NCI-H1436 (cell line): ENCODE measurements around the gene GSTM5.
"Not testable (repeated sequence)": the region's sequence is repeated elsewhere in the genome, so short reads cannot be mapped to it uniquely, and the experiment has no call there.

Experiments used
- DNase-seq: peaks from one replicate; lab custom pipeline; 2025; lab: John Stamatoyannopoulos, UW

Gene GSTM5

DNA sequence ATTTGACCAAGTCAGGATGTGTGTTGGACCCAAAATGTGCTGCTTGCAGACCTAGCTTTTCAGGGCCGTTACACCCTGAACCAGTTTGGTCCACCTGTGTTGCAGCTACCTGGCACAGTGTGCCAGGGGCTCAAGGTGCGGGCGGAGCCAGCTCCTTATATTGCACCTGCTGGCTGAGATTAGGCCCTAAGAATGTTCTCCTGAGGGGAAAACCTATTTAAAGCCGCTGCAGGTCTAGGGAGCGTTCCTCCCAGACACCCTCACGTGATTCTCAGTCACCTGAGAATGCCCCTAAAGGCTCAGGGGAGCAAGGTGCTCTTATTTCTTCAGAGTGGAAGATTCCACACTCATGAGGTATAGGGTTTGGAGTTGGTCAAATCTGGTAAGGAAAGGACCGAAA, 16.8 kb downstream of the GSTM5 start:
- DNase-seq, result no peak

DNA sequence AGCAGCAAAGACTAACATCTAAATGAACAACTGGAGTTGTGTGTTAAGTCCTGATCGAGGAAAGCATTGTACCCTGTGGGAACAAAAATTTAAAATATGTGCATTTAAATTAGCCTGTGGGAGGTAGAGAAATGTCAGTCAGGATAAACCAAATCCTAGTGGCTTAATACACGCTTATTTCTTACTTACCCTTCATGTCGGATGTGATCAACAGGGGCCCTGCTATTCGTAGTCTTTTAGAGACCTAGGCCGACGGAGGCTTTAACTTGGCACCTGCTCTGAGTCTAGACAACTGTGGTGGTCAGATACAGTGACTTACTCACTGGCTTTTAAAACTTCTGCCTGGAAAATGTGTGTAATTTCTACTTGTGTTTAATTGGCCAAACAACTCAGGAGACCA, 18.6 kb downstream of the GSTM5 start:
- no peak for DNase-seq

GRCh38 chr1:109732390-109732881, 20.4 kb downstream of the GSTM5 start:
- no peak for DNase-seq

GRCh38 chr1:109733236-109733870, 21.3 kb downstream of the GSTM5 start:
- DNase-seq, result no peak

- peak; percentile 82 for DNase-seq
Measured at GRCh38 chr1:109739738-109740614, 27.9 kb downstream of the GSTM5 start.

- DNase-seq, result no peak
Measured at GRCh38 chr1:109740615-109741373, 28.7 kb downstream of the GSTM5 start, which contains the start of gene GSTM3. GSTM3 (minus strand) TSS chr1:109741038; CDS start chr1:109740287, 751 bp downstream.

- not testable (repeated sequence) for DNase-seq
Measured at GRCh38 chr1:109748311-109748710, 36.3 kb downstream of the GSTM5 start.

DNA sequence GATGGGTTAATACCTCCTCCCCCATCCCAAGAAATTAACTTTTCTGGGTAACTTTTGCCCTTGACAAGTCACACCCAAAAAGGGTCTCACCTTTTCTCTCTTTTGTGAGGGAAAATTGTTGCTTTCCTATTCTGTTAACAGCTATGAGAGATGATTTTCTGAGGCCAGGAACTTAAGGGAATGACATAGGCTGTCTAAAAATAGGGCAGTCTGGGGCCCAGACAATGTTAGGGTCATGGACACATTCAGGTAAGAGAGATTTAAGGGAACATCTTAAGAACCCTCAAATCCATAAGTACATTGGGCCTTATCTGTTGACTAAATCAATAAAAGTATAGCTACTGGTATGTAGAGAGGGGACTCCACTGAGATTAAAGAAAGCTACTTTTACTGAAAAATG, 37.2 kb downstream of the GSTM5 start:
- DNase-seq, result no peak

- DNase-seq, result no peak
Measured at GRCh38 chr1:109750241-109750882, 38.3 kb downstream of the GSTM5 start.

DNA sequence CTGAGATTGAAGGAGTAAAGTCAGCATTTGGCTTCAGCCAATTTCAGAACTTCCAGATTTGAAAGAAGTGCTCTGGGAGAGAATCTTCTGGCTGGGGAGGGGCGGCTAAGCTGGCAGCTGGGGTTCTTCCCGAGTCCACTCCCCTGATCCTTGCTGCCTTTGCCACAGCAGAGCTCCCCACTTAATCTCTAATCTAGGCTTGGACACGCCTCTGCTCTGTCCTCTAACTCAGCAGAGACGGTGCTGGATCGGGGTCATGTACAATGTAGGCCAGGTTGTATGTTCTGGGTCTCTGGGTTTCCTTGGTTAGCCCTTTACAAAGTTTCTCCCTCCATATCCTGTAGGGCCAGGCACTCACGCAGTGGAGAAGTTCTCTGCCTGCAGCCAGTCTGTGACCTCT, 38.9 kb downstream of the GSTM5 start:
- no peak for DNase-seq

DNA sequence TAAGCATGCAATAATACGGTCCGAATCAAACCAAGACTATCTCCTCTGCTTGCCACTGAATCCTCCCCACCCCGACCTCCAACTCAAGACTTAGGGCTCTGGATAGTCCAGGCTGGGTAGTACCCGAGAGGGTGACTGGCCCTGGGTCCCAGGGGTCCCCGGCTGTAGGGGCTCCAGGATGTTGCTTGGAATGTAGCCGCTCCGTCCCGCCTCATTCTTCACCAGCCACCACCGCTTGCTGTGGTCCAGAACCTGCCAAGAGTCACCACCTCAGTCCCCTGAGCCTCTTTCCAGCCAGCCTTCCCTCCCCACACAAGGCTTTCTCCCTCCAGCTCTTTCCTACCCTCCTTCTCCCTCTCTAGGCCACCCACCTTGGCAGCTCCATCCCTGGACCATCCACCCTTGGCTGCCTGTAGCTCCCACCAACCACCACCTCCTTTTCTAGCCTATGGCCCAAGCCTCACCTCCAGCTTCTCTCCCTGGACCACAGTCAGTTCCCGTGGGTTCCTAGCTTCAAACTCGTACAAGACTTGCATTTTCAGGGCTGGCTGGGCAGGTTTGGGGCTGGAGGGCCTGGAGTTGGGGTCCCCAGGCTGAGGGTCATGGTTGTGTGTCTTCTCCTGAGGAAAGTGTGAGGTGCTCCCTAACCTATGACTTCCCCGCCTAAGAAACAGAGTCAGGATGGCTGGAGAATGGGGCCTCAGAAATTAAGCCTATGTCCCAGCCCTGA, 39.6 kb downstream of the GSTM5 start:
- no peak for DNase-seq

GRCh38 chr1:109754738-109755137, 42.7 kb downstream of the GSTM5 start:
- DNase-seq, result no peak

- not testable (repeated sequence) for DNase-seq
Measured at GRCh38 chr1:109756325-109756724, 44.3 kb downstream of the GSTM5 start.

DNA sequence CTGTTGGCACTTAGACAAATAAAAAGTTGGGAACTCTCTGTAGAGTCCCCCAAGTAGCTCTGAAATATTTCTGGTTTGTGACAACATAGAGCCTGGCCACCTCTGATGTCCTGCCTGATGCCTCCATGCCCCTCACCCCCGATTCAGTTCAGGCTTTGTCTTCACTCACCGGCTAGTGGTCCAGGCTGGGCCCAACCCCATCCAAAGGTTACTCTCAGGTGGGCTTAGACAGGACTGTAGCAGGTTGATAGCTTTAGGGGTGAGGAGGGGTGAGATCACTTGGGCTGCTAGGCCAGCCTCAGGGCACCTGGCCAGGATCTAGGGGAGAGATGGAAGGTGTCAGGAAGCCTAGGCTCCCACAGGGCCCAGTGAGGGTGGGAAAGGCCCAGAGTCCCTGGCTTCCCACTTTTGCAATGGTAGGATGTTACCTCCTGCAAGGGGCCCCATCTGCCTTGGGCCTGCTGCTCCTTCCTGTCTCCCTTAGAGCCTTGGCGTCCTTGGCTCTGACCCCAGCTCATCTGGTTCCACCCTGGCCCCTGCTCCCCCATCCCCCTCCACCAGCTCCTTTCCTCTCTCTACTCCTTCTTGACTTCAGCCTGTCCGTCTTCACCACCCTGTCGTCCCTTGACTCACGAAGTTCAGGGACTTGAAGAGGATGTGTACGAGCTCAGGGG, 44.9 kb downstream of the GSTM5 start:
- DNase-seq, result no peak

DNA sequence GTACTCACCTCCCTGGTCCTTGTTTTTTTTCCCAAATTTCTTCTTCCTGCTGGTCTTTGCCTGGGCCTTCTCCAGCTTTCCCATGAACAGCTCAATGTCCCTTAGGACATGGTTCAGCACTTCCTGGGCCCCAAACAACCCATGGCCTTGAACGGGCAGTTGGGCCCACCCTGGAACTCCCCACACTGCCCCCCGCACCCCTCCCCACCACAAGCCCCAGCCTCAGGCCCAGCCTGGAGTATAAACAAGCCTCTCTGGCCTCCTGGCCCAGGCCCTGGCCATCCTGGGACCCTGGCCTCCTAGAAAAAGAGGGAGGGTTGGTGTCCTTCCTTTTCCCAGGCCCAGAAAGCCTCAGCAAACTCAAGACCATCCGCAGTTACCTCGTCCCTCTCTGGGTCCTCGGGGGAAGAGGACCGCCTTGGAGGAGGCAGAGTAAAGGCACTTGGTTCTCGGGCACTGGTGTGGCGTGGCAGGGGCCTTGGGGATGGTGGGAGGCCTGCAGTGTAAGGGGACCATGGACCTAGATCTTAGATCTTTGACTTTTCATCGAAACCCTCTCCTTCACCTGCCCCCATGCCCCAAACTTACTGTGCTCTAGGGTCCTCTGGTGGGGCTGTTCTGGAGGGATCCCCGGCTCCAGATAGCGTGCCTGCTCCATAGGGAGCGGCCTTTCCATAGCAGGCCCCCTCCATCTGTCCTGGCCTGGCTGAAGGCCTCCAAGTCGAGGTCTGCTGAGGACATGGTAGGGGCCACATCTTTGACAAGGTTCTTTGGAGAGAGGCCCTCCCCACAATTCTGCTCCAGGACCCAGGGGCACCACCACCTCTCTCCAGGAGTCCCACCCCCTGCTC, 46.1 kb downstream of the GSTM5 start:
- no peak for DNase-seq

DNA sequence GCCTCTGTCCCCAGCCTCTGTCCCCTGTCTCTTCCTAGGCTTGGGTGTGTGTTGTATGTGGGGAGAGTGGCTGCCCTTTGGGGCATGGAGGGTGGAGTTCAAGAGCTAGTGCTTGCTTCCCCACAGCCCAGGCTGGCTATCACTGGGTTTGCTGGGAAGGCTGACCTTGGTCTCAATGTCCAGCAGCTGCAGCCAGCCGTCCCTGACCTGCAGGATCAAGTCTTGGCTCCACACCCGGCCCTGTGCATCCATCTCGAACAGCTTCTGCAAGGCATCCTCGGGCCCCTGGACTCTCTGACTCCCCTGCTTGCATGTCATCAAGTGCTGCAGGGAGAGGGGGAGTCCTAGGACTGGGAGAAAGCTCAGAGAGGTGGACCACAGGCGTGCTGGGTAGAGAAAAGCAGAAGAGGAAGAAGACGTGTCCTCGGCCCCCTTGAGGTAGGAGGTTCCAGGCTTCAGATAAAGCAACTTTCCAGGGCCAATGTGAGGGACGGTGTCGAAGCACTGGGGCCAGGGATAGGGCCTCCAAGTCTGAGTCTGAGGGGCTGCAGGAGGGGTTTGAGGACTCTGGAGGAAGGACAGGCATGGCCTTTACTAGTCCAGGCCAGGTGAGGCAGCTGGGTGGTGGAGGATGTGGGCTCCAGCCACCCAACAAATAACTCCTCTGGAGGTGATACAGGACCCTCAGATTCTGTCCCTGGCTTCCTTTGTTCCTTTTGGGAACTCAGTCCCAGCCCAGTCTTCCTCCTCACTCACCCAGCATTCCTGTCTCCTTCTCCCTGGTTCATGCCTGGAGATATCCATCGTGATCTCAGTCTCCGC, 47.7 kb downstream of the GSTM5 start:
- DNase-seq, result no peak

DNA sequence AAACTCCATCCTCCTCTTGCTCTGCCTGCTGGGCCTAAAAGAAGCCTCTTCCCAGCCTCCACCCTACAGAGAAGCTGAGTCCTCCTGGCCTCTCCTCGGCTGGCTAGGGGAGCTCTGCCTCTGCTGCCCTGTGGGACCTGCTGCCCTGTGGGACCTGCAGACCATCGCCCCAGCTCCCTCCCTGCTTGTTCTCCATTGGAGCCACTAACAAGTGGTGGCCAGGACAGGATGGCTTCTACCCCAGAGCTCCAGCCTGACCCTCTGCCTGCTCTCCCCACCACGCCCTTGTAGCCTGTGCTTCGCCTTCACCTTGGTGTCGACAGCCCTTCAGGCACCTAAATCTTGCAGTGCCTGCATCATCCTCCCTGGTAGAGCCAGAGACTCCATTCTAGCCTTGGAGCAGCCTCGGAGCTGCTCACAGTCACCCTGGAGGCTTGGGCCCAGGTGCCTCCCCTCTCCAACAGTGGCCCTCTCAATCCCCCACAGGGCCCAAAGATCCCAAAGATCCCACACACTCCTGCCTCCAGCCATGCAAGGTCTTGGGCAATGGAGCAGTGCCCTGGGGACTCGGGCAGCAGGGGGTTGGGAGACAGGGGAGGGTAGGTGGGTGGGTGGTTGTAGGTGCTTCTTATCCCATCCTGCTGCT, 48.7 kb downstream of the GSTM5 start:
- DNase-seq, result no peak
